IMR-90 (cell line): ENCODE results near the gene ASB3. TPM values are rescaled to one million over a fixed set of nuclear protein-coding genes. Genes with fewer than 3 reads are reported as not detected.

Experiments used
- ATAC-seq: fragments of 200-7000 bp; cut with Tn5 transposase; 2 replicates; pipeline ENCODE4 v1.9.1; 2020; ENCODE audit warnings: low read depth, mild to moderate bottlenecking, moderate library complexity
- BruUV-seq: library from RNA; stranded (reverse); fragments of 400-500 nt; replicated peaks from 2 replicates; lab custom pipeline; 2021; lab: Mats Ljungman, UMichigan
- CTCF ChIA-PET: fragments of 300-600 bp; formaldehyde crosslinking; extraction: SDS; loops from one replicate; lab custom pipeline; 2021; ENCODE audit warnings: antibody characterized with exemption; lab: Yijun Ruan, JAX
- POLR2A ChIA-PET: fragments of 300-600 bp; sonication (Branson Sonifier 250); formaldehyde crosslinking; loops from one replicate; lab custom pipeline; 2022; ENCODE audit warnings: antibody characterized with exemption; ENCODE audit not compliant: unreplicated experiment; lab: Charles Lee
- DNase-seq: peaks from one replicate; pipeline ENCODE4 v3.0.0; 2013
- H2AFZ ChIP-seq: replicated peaks from 2 replicates; pipeline ENCODE3; 2013; ENCODE audit warnings: low read length, mild to moderate bottlenecking; ENCODE audit not compliant: poor library complexity
- H2AK5ac ChIP-seq: 2 replicates; pipeline ENCODE4 v1.6.1; 2013; ENCODE audit warnings: low read depth, low read length, inconsistent platforms
- H2AK9ac ChIP-seq: replicated peaks from 2 replicates; pipeline ENCODE3; 2013; ENCODE audit warnings: mild to moderate bottlenecking, low read depth, low read length, moderate library complexity; ENCODE audit not compliant: poor library complexity
- H2BK120ac ChIP-seq: 2 replicates; pipeline ENCODE4 v1.6.1; 2013; ENCODE audit warnings: low read depth, low read length, inconsistent platforms
- H2BK15ac ChIP-seq: 3 replicates; pipeline ENCODE4 v1.6.1; 2013; ENCODE audit warnings: low read depth, low read length, inconsistent platforms
- H2BK20ac ChIP-seq: 2 replicates; pipeline ENCODE4 v1.6.1; 2013; ENCODE audit warnings: low read depth, mild to moderate bottlenecking, inconsistent platforms, low read length, moderate library complexity
- H2BK5ac ChIP-seq: 2 replicates; pipeline ENCODE4 v1.6.1; 2013; ENCODE audit warnings: mild to moderate bottlenecking, low read depth, low read length, inconsistent platforms; ENCODE audit not compliant: poor library complexity, severe bottlenecking
- H3K14ac ChIP-seq: replicated peaks from 2 replicates; pipeline ENCODE4 v1.6.1; 2013; ENCODE audit warnings: low read depth, low read length, inconsistent platforms
- H3K18ac ChIP-seq: 2 replicates; pipeline ENCODE4 v1.6.1; 2013; ENCODE audit warnings: low read depth, low read length, control low read depth
- H3K23ac ChIP-seq: 2 replicates; pipeline ENCODE4 v1.6.1; 2013; ENCODE audit warnings: low read depth, low read length, inconsistent platforms
- H3K27ac ChIP-seq: 2 replicates; pipeline ENCODE4 v1.5.1; 2013; ENCODE audit warnings: mild to moderate bottlenecking, control low read depth, low read length; ENCODE audit not compliant: insufficient read depth
- H3K27me3 ChIP-seq: 2 replicates; pipeline ENCODE4 v1.6.1; 2013; ENCODE audit warnings: low read length; ENCODE audit not compliant: control insufficient read depth, insufficient read depth
- H3K36me3 ChIP-seq: 2 replicates; pipeline ENCODE4 v1.6.1; 2013; ENCODE audit warnings: low read length, mixed read lengths; ENCODE audit not compliant: control insufficient read depth, insufficient read depth
- H3K4ac ChIP-seq: 2 replicates; pipeline ENCODE4 v1.6.1; 2013; ENCODE audit warnings: low read depth, low read length, inconsistent platforms
- H3K4me1 ChIP-seq: 2 replicates; pipeline ENCODE4 v1.6.1; 2013; ENCODE audit warnings: low read length, mixed read lengths; ENCODE audit not compliant: control insufficient read depth, insufficient read depth
- H3K4me2 ChIP-seq: 2 replicates; pipeline ENCODE4 v1.6.1; 2013; ENCODE audit warnings: low read depth, mild to moderate bottlenecking, control low read depth, low read length, moderate library complexity
- H3K4me3 ChIP-seq: 2 replicates; pipeline ENCODE4 v1.5.1; 2013; ENCODE audit warnings: low read depth, mild to moderate bottlenecking, control low read depth, low read length, moderate library complexity; ENCODE audit not compliant: insufficient read depth
- H3K56ac ChIP-seq: 2 replicates; pipeline ENCODE4 v1.6.1; 2013; ENCODE audit warnings: low read length, inconsistent platforms; ENCODE audit not compliant: insufficient read depth; ENCODE audit errors: extremely low read depth
- H3K79me1 ChIP-seq, 2 experiments: 2 replicates each; pipeline ENCODE4 v1.6.1; 2013; ENCODE audit warnings: low read length in 2 of 2, inconsistent platforms in 1 of 2, low read depth in 1 of 2
- H3K9ac ChIP-seq: 2 replicates; pipeline ENCODE4 v1.6.1; 2013; ENCODE audit warnings: low read depth, low read length, control low read depth
- H3K9me1 ChIP-seq: 2 replicates; pipeline ENCODE4 v1.6.1; 2013; ENCODE audit warnings: low read length, inconsistent platforms; ENCODE audit not compliant: insufficient read depth
- H3K9me3 ChIP-seq: 2 replicates; pipeline ENCODE4 v1.6.1; 2013; ENCODE audit warnings: low read length; ENCODE audit not compliant: control insufficient read depth, insufficient read depth
- H4K20me1 ChIP-seq: 2 replicates; pipeline ENCODE4 v1.6.1; 2013; ENCODE audit warnings: low read length, inconsistent platforms; ENCODE audit not compliant: insufficient read depth
- H4K5ac ChIP-seq: 2 replicates; pipeline ENCODE4 v1.6.1; 2013; ENCODE audit warnings: mild to moderate bottlenecking, low read depth, low read length, control low read depth
- H4K8ac ChIP-seq, 2 experiments: 2 replicates each; pipeline ENCODE4 v1.6.1; 2013; ENCODE audit warnings: low read depth in 2 of 2, low read length in 2 of 2, control low read depth in 1 of 2, inconsistent platforms in 1 of 2
- H4K91ac ChIP-seq: 2 replicates; pipeline ENCODE4 v1.6.1; 2013; ENCODE audit warnings: low read depth, low read length, inconsistent platforms; ENCODE audit not compliant: insufficient read depth
- BHLHE40 ChIP-seq: fragments of 150-350 bp; IDR thresholded peaks from 2 replicates; pipeline ENCODE4 v1.6.1; 2016; ENCODE audit warnings: mild to moderate bottlenecking, low read depth, low read length
- CEBPB ChIP-seq: IDR thresholded peaks from 2 replicates; pipeline ENCODE4 v1.6.1; 2012; ENCODE audit warnings: low read depth, low read length, improper control_type of control experiment
- CHD1 ChIP-seq: IDR thresholded peaks from 2 replicates; pipeline ENCODE4 v1.6.1; 2012; ENCODE audit warnings: low read depth, low read length, improper control_type of control experiment
- FOS ChIP-seq: fragments of 150-350 bp; IDR thresholded peaks from 2 replicates; pipeline ENCODE4 v1.6.1; 2016; ENCODE audit warnings: low read depth, low read length
- MAFK ChIP-seq: IDR thresholded peaks from 2 replicates; pipeline ENCODE4 v1.6.1; 2012; ENCODE audit warnings: low read depth, low read length, improper control_type of control experiment
- MAZ ChIP-seq: IDR thresholded peaks from 2 replicates; pipeline ENCODE4 v1.6.1; 2012; ENCODE audit warnings: low read depth, mild to moderate bottlenecking, low read length, improper control_type of control experiment, moderate library complexity, borderline replicate concordance
- MXI1 ChIP-seq: IDR thresholded peaks from 2 replicates; pipeline ENCODE4 v1.6.1; 2012; ENCODE audit warnings: low read depth, mild to moderate bottlenecking, low read length, moderate library complexity, borderline replicate concordance
- NFE2L2 ChIP-seq: fragments of 150-350 bp; IDR thresholded peaks from 2 replicates; pipeline ENCODE4 v1.6.1; 2016; ENCODE audit warnings: low read depth, mild to moderate bottlenecking, low read length
- POLR2A ChIP-seq: IDR thresholded peaks from 2 replicates; pipeline ENCODE4 v1.6.1; 2012; ENCODE audit warnings: mild to moderate bottlenecking, low read depth, low read length
- RAD21 ChIP-seq: IDR thresholded peaks from 2 replicates; pipeline ENCODE4 v1.6.1; 2012; ENCODE audit warnings: low read length, improper control_type of control experiment
- RCOR1 ChIP-seq: IDR thresholded peaks from 2 replicates; pipeline ENCODE4 v1.6.1; 2012; ENCODE audit warnings: mild to moderate bottlenecking, low read length, improper control_type of control experiment; ENCODE audit not compliant: insufficient replicate concordance
- RFX5 ChIP-seq: IDR thresholded peaks from 2 replicates; pipeline ENCODE4 v1.8.0; 2012; ENCODE audit warnings: low read depth, mild to moderate bottlenecking, low read length, moderate library complexity
- SMC3 ChIP-seq: fragments of 150-350 bp; IDR thresholded peaks from 2 replicates; pipeline ENCODE4 v1.6.1; 2016; ENCODE audit warnings: low read depth, mild to moderate bottlenecking, antibody characterized with exemption, low read length, moderate library complexity
- WGBS, 2 experiments: methylation state at CpG; one replicate each; pipeline versions ENCODE4 v1.1.5 to v1.1.7; 2013; ENCODE audit warnings: missing lambda C conversion rate in 2 of 2; ENCODE audit not compliant: insufficient read length in 1 of 2; ENCODE audit errors: extremely low coverage in 2 of 2; 5-methylcytosine and 5-hydroxymethylcytosine counted together
- dilution Hi-C: fragments of 300-500 bp; cut with HindIII; formaldehyde crosslinking; loops from one replicate; pipeline ENCODE4 v1.14.3; 2018; ENCODE audit warnings: low sequenced_read_pairs; ENCODE audit not compliant: unreplicated experiment
- in situ Hi-C: fragments of 300-500 bp; cut with MboI; formaldehyde crosslinking; loops from 3 replicates; pipeline ENCODE4 v1.14.3; 2019; ENCODE audit warnings: low sequenced_read_pairs, inconsistent platforms, mixed read lengths
- intact Hi-C: fragments of 100-400 bp; cut with micrococcal nuclease; formaldehyde crosslinking; loops from 2 replicates; pipeline ENCODE4 v1.10.0; 2022
- polyA plus RNA-seq, 3 experiments: library from polyadenylated mRNA; depleted of rRNA; stranded (reverse); fragments of >200 nt; gene quantifications; 2 replicates each; pipeline ENCODE4 v1.2.3, GENCODE V29; 2012; ENCODE audit warnings: low replicate concordance in 1 of 3
- total RNA-seq: library from RNA; depleted of rRNA; stranded (reverse); fragments of >200 nt; gene quantifications from 2 replicates; pipeline ENCODE4 v1.2.3, GENCODE V29; 2012
- TF ChIP-seq, protein P1 (sequence below): fragments of 150-350 bp; IDR thresholded peaks from 2 replicates; pipeline ENCODE4 v1.6.1; 2017; ENCODE audit warnings: mild to moderate bottlenecking, antibody characterized with exemption, low read length, low read depth
- TF ChIP-seq, protein P2 (sequence below): conservative IDR thresholded peaks from 2 replicates; pipeline ENCODE4 v1.5.1; 2012; ENCODE audit warnings: mild to moderate bottlenecking, low read depth, low read length, improper control_type of control experiment
- TF ChIP-seq, protein P3 (sequence below): fragments of 150-350 bp; IDR thresholded peaks from 2 replicates; pipeline ENCODE4 v1.6.1; 2016; ENCODE audit warnings: low read depth, mild to moderate bottlenecking, low read length, moderate library complexity, borderline replicate concordance

Gene ASB3
- total and polyA plus RNA-seq, 2 of the 4 experiments (the other 2 are of a cell fraction) = 19.2 to 36.2 TPM

DNA sequence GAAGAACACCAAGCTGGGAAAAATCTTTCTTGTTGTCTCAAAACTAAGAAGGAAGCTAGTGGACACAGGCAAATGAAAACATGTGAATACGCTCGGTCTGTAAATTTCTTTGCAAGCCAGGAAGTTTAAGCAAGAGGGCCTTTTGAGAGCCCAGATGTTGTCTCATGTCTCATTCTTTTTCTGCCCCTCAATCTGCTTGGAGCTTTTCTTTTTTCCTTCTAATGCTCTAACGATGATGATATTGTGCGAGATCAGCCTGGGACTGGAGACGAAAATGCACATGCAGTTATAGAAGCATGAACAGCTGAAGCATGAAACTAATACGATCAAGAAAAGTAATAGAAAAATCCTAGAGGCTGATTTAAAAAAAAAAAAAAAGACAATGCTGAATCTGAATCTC is 157.8 kb downstream of the ASB3 start:
- WGBS, 2 experiments = 94% methylated on average over 3 of the region's 6 CpGs; no CpG with 5 or more reads in 1 of the 2 experiments
- no peaks in the 10 kb centered on the region for H3K36me3 ChIP-seq
- BruUV-seq = no TSS peak
- no peaks in the 10 kb centered on the region for H3K27me3 ChIP-seq
- no peak overlapping the region for H4K91ac ChIP-seq
- no peak overlapping the region for H2AK9ac ChIP-seq
- no peak overlapping the region for H3K4ac ChIP-seq
- ChIA-PET POLR2A (interaction anchor here (0.6 kb wide), 1 partner anchor 425 kb away, joined by 3 read pairs; no protein-coding TSS in a partner anchor), CTCF (no interaction called here)
- ATAC-seq = no peak
- H3K23ac ChIP-seq = no peak overlapping the region
- H2BK15ac ChIP-seq = no peak overlapping the region
- H2BK120ac ChIP-seq = no peak overlapping the region
- no peak overlapping the region for H3K18ac ChIP-seq
- in situ Hi-C loops = no loop called here
- H3K4me2 ChIP-seq = no peak overlapping the region
- dilution Hi-C loops = no loop called here
- no peak overlapping the region for H3K56ac ChIP-seq
- H3K9me3 ChIP-seq = no peaks in the 10 kb centered on the region
- DNase-seq = no peak
- no peak overlapping the region for H3K9ac ChIP-seq
- H4K8ac ChIP-seq = no peak overlapping the region
- H3K14ac ChIP-seq = no peak overlapping the region
- H3K4me1 ChIP-seq = no peaks in the 10 kb centered on the region
- intact Hi-C loops = no loop called here
- no peak overlapping the region for H3K4me3 ChIP-seq
- no peak overlapping the region for H2BK20ac ChIP-seq
- no peak overlapping the region for H4K5ac ChIP-seq
- TF ChIP-seq BHLHE40 = no peak
- TF ChIP-seq MAFK = no peak
- no peak for TF ChIP-seq MAZ
- TF ChIP-seq NFE2L2 = no peak
- TF ChIP-seq, protein P1, sequence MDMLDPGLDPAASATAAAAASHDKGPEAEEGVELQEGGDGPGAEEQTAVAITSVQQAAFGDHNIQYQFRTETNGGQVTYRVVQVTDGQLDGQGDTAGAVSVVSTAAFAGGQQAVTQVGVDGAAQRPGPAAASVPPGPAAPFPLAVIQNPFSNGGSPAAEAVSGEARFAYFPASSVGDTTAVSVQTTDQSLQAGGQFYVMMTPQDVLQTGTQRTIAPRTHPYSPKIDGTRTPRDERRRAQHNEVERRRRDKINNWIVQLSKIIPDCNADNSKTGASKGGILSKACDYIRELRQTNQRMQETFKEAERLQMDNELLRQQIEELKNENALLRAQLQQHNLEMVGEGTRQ = no peak
- TF ChIP-seq, protein P2, sequence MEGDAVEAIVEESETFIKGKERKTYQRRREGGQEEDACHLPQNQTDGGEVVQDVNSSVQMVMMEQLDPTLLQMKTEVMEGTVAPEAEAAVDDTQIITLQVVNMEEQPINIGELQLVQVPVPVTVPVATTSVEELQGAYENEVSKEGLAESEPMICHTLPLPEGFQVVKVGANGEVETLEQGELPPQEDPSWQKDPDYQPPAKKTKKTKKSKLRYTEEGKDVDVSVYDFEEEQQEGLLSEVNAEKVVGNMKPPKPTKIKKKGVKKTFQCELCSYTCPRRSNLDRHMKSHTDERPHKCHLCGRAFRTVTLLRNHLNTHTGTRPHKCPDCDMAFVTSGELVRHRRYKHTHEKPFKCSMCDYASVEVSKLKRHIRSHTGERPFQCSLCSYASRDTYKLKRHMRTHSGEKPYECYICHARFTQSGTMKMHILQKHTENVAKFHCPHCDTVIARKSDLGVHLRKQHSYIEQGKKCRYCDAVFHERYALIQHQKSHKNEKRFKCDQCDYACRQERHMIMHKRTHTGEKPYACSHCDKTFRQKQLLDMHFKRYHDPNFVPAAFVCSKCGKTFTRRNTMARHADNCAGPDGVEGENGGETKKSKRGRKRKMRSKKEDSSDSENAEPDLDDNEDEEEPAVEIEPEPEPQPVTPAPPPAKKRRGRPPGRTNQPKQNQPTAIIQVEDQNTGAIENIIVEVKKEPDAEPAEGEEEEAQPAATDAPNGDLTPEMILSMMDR = no peak
- TF ChIP-seq RAD21 = no peak
- no peak for TF ChIP-seq MXI1
- TF ChIP-seq, protein P3, sequence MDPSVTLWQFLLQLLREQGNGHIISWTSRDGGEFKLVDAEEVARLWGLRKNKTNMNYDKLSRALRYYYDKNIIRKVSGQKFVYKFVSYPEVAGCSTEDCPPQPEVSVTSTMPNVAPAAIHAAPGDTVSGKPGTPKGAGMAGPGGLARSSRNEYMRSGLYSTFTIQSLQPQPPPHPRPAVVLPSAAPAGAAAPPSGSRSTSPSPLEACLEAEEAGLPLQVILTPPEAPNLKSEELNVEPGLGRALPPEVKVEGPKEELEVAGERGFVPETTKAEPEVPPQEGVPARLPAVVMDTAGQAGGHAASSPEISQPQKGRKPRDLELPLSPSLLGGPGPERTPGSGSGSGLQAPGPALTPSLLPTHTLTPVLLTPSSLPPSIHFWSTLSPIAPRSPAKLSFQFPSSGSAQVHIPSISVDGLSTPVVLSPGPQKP = no peak
- TF ChIP-seq SMC3 = no peak
- no peak for TF ChIP-seq FOS
- no peak for TF ChIP-seq RCOR1
- TF ChIP-seq CEBPB = no peak
- TF ChIP-seq RFX5 = no peak
- no peak for TF ChIP-seq POLR2A
- TF ChIP-seq CHD1 = no peak
- no peaks in the 10 kb centered on the region for H4K20me1 ChIP-seq
- no peak overlapping the region for H2AK5ac ChIP-seq
- H3K9me1 ChIP-seq = no peaks in the 10 kb centered on the region; the same call in 1 of the 2 replicates
- H3K27ac ChIP-seq = no peak overlapping the region
- H2AFZ ChIP-seq = no peak overlapping the region
- no peaks in the 10 kb centered on the region for H3K79me1 ChIP-seq
- no peak overlapping the region for H2BK5ac ChIP-seq
